Right lobe of liver (tissue), 6 donors: ENCODE data around the gene MYH9. TPM values are rescaled to one million over a fixed set of nuclear protein-coding genes. Genes with fewer than 3 reads are reported as not detected.
A peak's percentile ranks its signal among the peaks of the same experiment; 100 is the strongest.

Source experiments
- ATAC-seq, 4 donors: fragments of 200-7000 bp; cut with Tn5 transposase; one replicate each; pipeline ENCODE4 v1.9.1; 2020; ENCODE audit warnings: mild to moderate bottlenecking in 4 of 4, moderate library complexity in 4 of 4
- DNase-seq, 3 donors: peaks; one replicate each; pipeline ENCODE4 v3.0.0-alpha.2; 2020
- H3K27ac ChIP-seq, 3 donors: fragments of 200-600 bp; one replicate each; pipeline ENCODE4 v1.8.0; 2022
- H3K27me3 ChIP-seq, 2 donors: fragments of 200-600 bp; one replicate each; pipeline ENCODE4 v1.8.0; 2022
- H3K36me3 ChIP-seq, 4 donors: fragments of 200-600 bp; sonication (generic) in 1 of 4; one replicate each; pipeline versions ENCODE4 v1.5.1 to v1.8.0; 2017 to 2022; ENCODE audit warnings: control low read depth in 1 of 4
- H3K4me1 ChIP-seq, 4 donors: fragments of 200-600 bp; sonication (generic) in 1 of 4; one replicate each; pipeline versions ENCODE4 v1.5.1 to v1.8.0; 2017 to 2022; ENCODE audit warnings: control low read depth in 1 of 4
- H3K4me3 ChIP-seq, 3 donors: fragments of 200-600 bp; one replicate each; pipeline ENCODE4 v1.8.0; 2022
- H3K9me3 ChIP-seq, 4 donors: fragments of 200-600 bp; sonication (generic) in 1 of 4; one replicate each; pipeline versions ENCODE4 v1.5.1 to v1.8.0; 2017 to 2022; ENCODE audit warnings: control low read depth in 1 of 4
- POLR2A ChIP-seq: fragments of 450-650 bp; IDR thresholded peaks from one replicate; pipeline ENCODE4 v1.6.1; 2017; ENCODE audit warnings: antibody characterized with exemption, mild to moderate bottlenecking
- WGBS: methylation state at CpG from one replicate; pipeline ENCODE4 v1.1.6; 2018; ENCODE audit warnings: low coverage, low lambda C conversion rate; ENCODE audit not compliant: insufficient coverage; ENCODE audit errors: missing lambda C conversion rate; 5-methylcytosine and 5-hydroxymethylcytosine counted together
- intact Hi-C, 2 donors: fragments of 100-400 bp; cut with DNase I; formaldehyde crosslinking; loops; one replicate each; pipeline versions ENCODE4 v1.11.2 to v1.14.1; 2022
- total RNA-seq, 6 experiments: library from RNA; depleted of rRNA in 2 of 6; stranded (reverse); fragments of >200 nt in 2 of 6; fragmentation: NEBNext Ultra II Directional in 3 of 6; extraction: Animal tissue kit (Norgen Biotek cat#: 25700) in 3 of 6; gene quantifications; one replicate each; pipeline versions ENCODE4 v1.1.0 to v1.2.4, GENCODE V29; 2016 to 2023
- TF ChIP-seq, protein P1 (sequence below), 4 donors: fragments of 200-600 bp in 3 of 4; fragments of 450-650 bp in 1 of 4; IDR thresholded peaks; one replicate each; pipeline versions ENCODE4 v1.5.1 to v1.8.0; 2016 to 2022; ENCODE audit warnings: antibody characterized with exemption in 4 of 4, mild to moderate bottlenecking in 2 of 4
- donor health status: DM: no; HTN: yes; CAD: no.
- donor health status: DM: no; HTN: no; CAD: no.
- donor health status: DM: no; HTN: no; CAD: no.
- donor health status: DM: no; HTN: yes; CAD: no.
- donor health status: DM: no; HTN: yes; CAD: no.

MYH9 gene
- total RNA-seq, 6 experiments from 2014 or later: 168 to 435 (median 222) TPM

GRCh38 chr22:36323182-36323854 is 64.4 kb downstream of the MYH9 start:
- H3K36me3 ChIP-seq: peaks cover 32 to 89% (median 58%) of the 10 kb centered on the region in 4 donors
- no peaks in the 10 kb centered on the region for H3K27me3 ChIP-seq
- 25% methylated on average over 2 of the region's 14 CpGs for WGBS
- intact Hi-C loops: no loop called here
- TF ChIP-seq, protein P1, sequence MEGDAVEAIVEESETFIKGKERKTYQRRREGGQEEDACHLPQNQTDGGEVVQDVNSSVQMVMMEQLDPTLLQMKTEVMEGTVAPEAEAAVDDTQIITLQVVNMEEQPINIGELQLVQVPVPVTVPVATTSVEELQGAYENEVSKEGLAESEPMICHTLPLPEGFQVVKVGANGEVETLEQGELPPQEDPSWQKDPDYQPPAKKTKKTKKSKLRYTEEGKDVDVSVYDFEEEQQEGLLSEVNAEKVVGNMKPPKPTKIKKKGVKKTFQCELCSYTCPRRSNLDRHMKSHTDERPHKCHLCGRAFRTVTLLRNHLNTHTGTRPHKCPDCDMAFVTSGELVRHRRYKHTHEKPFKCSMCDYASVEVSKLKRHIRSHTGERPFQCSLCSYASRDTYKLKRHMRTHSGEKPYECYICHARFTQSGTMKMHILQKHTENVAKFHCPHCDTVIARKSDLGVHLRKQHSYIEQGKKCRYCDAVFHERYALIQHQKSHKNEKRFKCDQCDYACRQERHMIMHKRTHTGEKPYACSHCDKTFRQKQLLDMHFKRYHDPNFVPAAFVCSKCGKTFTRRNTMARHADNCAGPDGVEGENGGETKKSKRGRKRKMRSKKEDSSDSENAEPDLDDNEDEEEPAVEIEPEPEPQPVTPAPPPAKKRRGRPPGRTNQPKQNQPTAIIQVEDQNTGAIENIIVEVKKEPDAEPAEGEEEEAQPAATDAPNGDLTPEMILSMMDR (IDR thresholded peaks at IDR 0.05): no peak
- no peak for TF ChIP-seq POLR2A
- no peak overlapping the region for H3K4me3 ChIP-seq
- peaks cover 0 to 24% (median 8%) of the 10 kb centered on the region in 4 donors for H3K4me1 ChIP-seq
- peak overlapping the region; percentile 52 to 71 (median 66) for H3K27ac ChIP-seq
- no peak for DNase-seq
- ATAC-seq: peak; percentile 4 to 49 (median 28)
- H3K9me3 ChIP-seq: no peaks in the 10 kb centered on the region

DNA sequence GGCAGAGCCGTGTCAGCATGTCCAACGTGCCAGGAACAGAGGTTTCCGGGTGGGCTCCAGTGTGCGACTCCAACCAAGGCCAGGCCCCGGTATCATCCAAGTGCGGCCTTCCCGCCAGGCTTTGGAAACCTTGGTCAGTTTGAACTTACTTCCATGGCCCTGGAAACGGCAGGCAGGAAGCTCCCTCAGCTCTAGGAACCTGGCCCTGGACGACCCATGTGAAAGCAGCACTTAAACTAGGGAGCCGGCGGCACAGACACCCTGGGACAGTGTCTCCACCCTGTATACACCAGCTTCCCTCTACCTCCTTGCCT is 65.2 kb downstream of the MYH9 start:
- no peak overlapping the region for H3K4me3 ChIP-seq
- H3K27me3 ChIP-seq: no peaks in the 10 kb centered on the region
- no peaks in the 10 kb centered on the region for H3K9me3 ChIP-seq
- peaks cover 38 to 91% (median 64%) of the 10 kb centered on the region in 4 donors for H3K36me3 ChIP-seq
- H3K4me1 ChIP-seq: peaks cover 0 to 20% (median 8%) of the 10 kb centered on the region in 4 donors
- DNase-seq (no peak), ATAC-seq (no peak)
- TF ChIP-seq, protein P1 (IDR thresholded peaks at IDR 0.05): no peak
- TF ChIP-seq POLR2A: no peak
- intact Hi-C loops: no loop called here
- 60% methylated on average over 3 of the region's 11 CpGs for WGBS
- H3K27ac ChIP-seq: peak overlapping the region; percentile 2 to 71 (median 66)

DNA sequence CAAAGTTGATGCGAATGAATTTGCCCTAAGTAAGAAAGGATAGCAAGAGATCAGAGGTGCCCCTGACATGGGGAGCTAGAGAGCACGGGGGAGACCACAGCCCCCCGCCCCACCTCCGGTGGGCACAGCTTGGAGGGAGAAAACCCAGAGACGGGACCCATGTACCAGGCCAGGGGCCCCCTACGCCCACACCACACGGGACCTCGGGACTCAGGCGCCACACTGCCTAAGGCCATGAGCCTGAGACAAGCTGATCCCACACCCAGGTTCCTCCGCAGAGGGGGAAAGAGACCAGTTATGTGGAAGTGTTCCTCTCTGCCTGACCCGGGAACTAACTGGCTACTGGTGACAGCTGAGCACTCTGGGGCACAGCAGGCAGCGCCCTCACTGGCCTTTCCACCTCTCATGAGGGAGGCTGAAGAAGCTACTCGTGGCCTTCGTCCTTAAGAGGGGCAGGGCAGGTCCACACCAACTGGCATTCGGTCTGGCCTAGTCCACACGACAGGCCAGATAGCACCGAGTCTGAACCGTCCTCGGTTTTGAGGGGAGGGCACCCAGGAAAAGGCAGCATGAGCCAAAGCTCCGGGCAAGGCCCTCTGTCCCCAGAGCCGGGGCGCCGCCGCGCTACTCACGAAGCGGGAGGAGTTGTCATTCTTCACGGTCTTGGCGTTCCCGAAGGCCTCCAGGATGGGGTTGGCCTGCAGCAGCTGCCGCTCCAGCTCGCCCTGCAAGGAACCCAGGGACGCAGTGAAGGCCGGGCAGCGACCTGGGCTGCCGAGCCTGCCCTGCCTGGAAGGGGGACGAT is 65.8 kb downstream of the MYH9 start:
- no peaks in the 10 kb centered on the region for H3K9me3 ChIP-seq
- ATAC-seq (no peak), DNase-seq (no peak)
- H3K4me1 ChIP-seq: peaks cover 0 to 20% (median 8%) of the 10 kb centered on the region in 4 donors
- WGBS: 92% methylated on average over 2 of the region's 37 CpGs
- no peak overlapping the region for H3K4me3 ChIP-seq
- peaks cover 38 to 91% (median 65%) of the 10 kb centered on the region in 4 donors for H3K36me3 ChIP-seq
- intact Hi-C loops: no loop called here
- no peak overlapping the region for H3K27ac ChIP-seq
- no peak for TF ChIP-seq POLR2A
- TF ChIP-seq, protein P1 (IDR thresholded peaks at IDR 0.05): no peak
- H3K27me3 ChIP-seq: no peaks in the 10 kb centered on the region

- H3K36me3 ChIP-seq: peaks cover 34 to 88% (median 56%) of the 10 kb centered on the region in 4 donors
These were observed 67.2 kb downstream of the MYH9 start for GRCh38 chr22:36320553-36320952.

More at GRCh38 chr22:36320553-36320952, 67.2 kb downstream of the MYH9 start:
- Histone ChIP-seq H3K4me1 (peaks cover 0 to 20% (median 8%) of the 10 kb centered on the region in 4 donors), H3K9me3 (no peaks in the 10 kb centered on the region), H3K27ac (no peak overlapping the region), H3K4me3 (no peak overlapping the region), H3K27me3 (no peaks in the 10 kb centered on the region)
- intact Hi-C loops: no loop called here
- no peak for ATAC-seq
- no peak for DNase-seq
- TF ChIP-seq POLR2A: no peak
- TF ChIP-seq, protein P1 (IDR thresholded peaks at IDR 0.05): no peak
- 46% methylated on average over 5 of the region's 9 CpGs for WGBS
